ENCODE data around the gene CNOT6L.

The CNOT6L gene

DNA sequence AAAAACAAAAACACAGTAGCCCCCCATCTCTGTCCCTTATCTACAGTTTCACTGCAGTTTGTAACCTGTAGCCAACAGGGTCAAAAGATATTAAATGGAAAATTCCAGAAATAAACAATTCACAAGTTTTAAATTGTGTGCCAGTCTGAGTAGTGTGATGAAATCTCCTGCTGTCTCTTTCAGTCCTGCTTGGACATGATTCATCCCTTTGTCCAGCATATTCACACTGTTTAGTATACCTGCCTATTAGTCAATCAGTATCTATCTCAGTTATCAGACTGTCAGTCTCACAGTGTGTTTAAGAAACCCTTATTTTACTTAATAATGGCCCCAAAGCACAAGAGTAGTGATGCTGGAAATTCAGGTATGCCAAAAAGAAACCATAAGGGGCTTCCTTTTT is 21.9 kb downstream of the CNOT6L start:
- Histone ChIP-seq H4K20me1 (ENCODE audit: insufficient read depth, low read length) (peaks cover 74% of the 10 kb centered on the region), H3K9me2 (replicated peaks; ENCODE audit: insufficient read depth, low read length) (no peaks in the 10 kb centered on the region), H3K27me3 (replicated peaks; ENCODE audit: insufficient read depth, low read length) (no peaks in the 10 kb centered on the region), H3F3A (ENCODE audit: insufficient read depth, low read length) (no peaks in the 10 kb centered on the region), H3K4me1 (ENCODE audit: low read length) (no peaks in the 10 kb centered on the region), H3K4me3 (ENCODE audit: low read length) (no peak overlapping the region), H3K9me3 (replicated peaks; ENCODE audit: insufficient read depth, low read length) (no peaks in the 10 kb centered on the region), H3K79me2 (ENCODE audit: low read length) (peaks cover 100% of the 10 kb centered on the region), H3K4me2 (ENCODE audit: low read depth, low read length) (no peak overlapping the region), H3K9ac (ENCODE audit: low read length) (no peak overlapping the region), H2AFZ (ENCODE audit: low read length) (no peak overlapping the region), H3K27ac (ENCODE audit: low read length) (no peak overlapping the region), H3K36me3 (replicated peaks; ENCODE audit: insufficient read depth, low read length) (no peaks in the 10 kb centered on the region; the same call in 1 of the 2 replicates)
- TF ChIP-seq EZH2 (optimal IDR thresholded peaks at IDR 0.05; ENCODE audit: low read depth, low read length) (no peak), EZH2phosphoT487 (IDR thresholded peaks at IDR 0.05; ENCODE audit: low read length) (no peak), CTCF (IDR thresholded peaks at IDR 0.05; ENCODE audit: low read length) (no peak)
- DNase-seq: no peak

- Histone ChIP-seq H3F3A (ENCODE audit: insufficient read depth, low read length) (no peaks in the 10 kb centered on the region), H2AFZ (ENCODE audit: low read length) (no peak overlapping the region), H3K36me3 (replicated peaks; ENCODE audit: insufficient read depth, low read length) (no peaks in the 10 kb centered on the region; the same call in 1 of the 2 replicates), H4K20me1 (ENCODE audit: insufficient read depth, low read length) (peaks cover 71% of the 10 kb centered on the region), H3K4me3 (ENCODE audit: low read length) (no peak overlapping the region), H3K27ac (ENCODE audit: low read length) (no peak overlapping the region), H3K27me3 (replicated peaks; ENCODE audit: insufficient read depth, low read length) (no peaks in the 10 kb centered on the region), H3K79me2 (ENCODE audit: low read length) (peaks cover 100% of the 10 kb centered on the region), H3K9ac (ENCODE audit: low read length) (no peak overlapping the region), H3K4me1 (ENCODE audit: low read length) (no peaks in the 10 kb centered on the region), H3K9me3 (replicated peaks; ENCODE audit: insufficient read depth, low read length) (no peaks in the 10 kb centered on the region), H3K9me2 (replicated peaks; ENCODE audit: insufficient read depth, low read length) (no peaks in the 10 kb centered on the region), H3K4me2 (ENCODE audit: low read depth, low read length) (no peak overlapping the region)
- no peak for TF ChIP-seq CTCF (IDR thresholded peaks at IDR 0.05; ENCODE audit: low read length)
- no peak for TF ChIP-seq EZH2phosphoT487 (IDR thresholded peaks at IDR 0.05; ENCODE audit: low read length)
- no peak for TF ChIP-seq EZH2 (optimal IDR thresholded peaks at IDR 0.05; ENCODE audit: low read depth, low read length)
- DNase-seq: no peak
These were observed 23.8 kb downstream of the CNOT6L start for GRCh38 chr4:77795326-77795725.

DNA sequence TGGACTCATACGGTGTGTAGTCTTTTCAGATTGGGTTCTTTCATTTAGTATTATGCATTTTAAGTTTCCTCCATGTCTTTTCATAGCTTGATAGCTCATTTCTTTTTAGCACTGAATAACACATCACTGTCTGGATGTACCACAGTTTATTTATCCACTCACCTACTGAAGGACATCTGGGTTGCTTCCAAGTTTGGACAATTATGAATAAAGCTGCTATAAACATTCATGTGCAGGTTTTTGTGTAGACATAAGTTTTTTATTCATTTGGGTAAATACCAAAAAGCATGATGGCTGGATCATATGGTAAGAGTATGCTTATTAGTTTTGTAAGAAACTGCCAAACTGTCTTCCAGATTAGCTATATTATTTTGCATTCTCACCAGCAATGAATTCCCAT is 29.0 kb downstream of the CNOT6L start:
- no peak for TF ChIP-seq EZH2phosphoT487 (IDR thresholded peaks at IDR 0.05; ENCODE audit: low read length)
- TF ChIP-seq EZH2 (optimal IDR thresholded peaks at IDR 0.05; ENCODE audit: low read depth, low read length): no peak
- no peak for TF ChIP-seq CTCF (IDR thresholded peaks at IDR 0.05; ENCODE audit: low read length)
- Histone ChIP-seq H3K4me2 (ENCODE audit: low read depth, low read length) (no peak overlapping the region), H3K36me3 (replicated peaks; ENCODE audit: insufficient read depth, low read length) (no peaks in the 10 kb centered on the region), H3K27ac (ENCODE audit: low read length) (no peak overlapping the region), H3K9me3 (replicated peaks; ENCODE audit: insufficient read depth, low read length) (no peaks in the 10 kb centered on the region), H3K9ac (ENCODE audit: low read length) (no peak overlapping the region), H2AFZ (ENCODE audit: low read length) (no peak overlapping the region), H3F3A (ENCODE audit: insufficient read depth, low read length) (no peaks in the 10 kb centered on the region), H3K27me3 (replicated peaks; ENCODE audit: insufficient read depth, low read length) (no peaks in the 10 kb centered on the region), H4K20me1 (ENCODE audit: insufficient read depth, low read length) (peaks cover 72% of the 10 kb centered on the region), H3K4me1 (ENCODE audit: low read length) (no peaks in the 10 kb centered on the region), H3K4me3 (ENCODE audit: low read length) (no peak overlapping the region), H3K9me2 (replicated peaks; ENCODE audit: insufficient read depth, low read length) (no peaks in the 10 kb centered on the region), H3K79me2 (ENCODE audit: low read length) (peaks cover 100% of the 10 kb centered on the region)
- DNase-seq: no peak
